ENCODE results near the gene RAPGEF1. TPM values are rescaled to one million over a fixed set of nuclear protein-coding genes. Genes with fewer than 3 reads are reported as not detected.

Gene RAPGEF1
- total RNA-seq, 1 experiment from 2014 or later, result 55.6 TPM

DNA sequence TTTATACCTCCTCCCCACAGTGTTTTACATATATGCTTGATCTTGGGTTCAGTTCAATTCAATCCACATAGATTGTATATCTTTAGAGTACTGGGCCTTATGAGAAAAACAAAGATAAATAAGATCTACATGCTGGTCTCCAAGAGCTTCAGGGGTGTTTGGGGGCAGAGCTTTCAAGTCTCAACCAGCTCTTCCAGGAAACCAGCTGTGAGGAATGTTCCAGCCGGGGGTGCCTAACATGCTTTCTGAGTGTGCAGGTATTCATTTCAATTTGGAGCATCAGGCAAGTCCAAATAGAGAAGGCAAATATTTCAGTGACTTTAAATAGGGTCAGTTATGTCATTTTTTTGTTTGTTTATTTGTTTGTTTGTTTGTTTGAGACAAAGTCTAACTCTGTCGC lies 5.7 kb upstream of the RAPGEF1 start:
- H3K9me3 ChIP-seq (ENCODE audit: control insufficient read depth, low read depth, low read length), result no peaks in the 10 kb centered on the region
- H3K4ac ChIP-seq (ENCODE audit: low read depth, low read length), result no peak overlapping the region
- H2BK20ac ChIP-seq (ENCODE audit: low read depth, low read length, poor library complexity, severe bottlenecking), result no peak overlapping the region
- H3K27ac ChIP-seq (ENCODE audit: insufficient read length, low read depth, low read length), result no peak overlapping the region
- H3K9ac ChIP-seq (ENCODE audit: extremely low read depth, insufficient read length, low read length), result no peak overlapping the region
- H3T11ph ChIP-seq (ENCODE audit: low read length), result no peak overlapping the region
- H2AK5ac ChIP-seq (ENCODE audit: insufficient read length, low read length), result no peak overlapping the region
- H3K4me2 ChIP-seq (ENCODE audit: insufficient read depth, insufficient read length, low read length), result no peak overlapping the region
- H4K8ac ChIP-seq (replicated peaks; ENCODE audit: insufficient read length, low read depth, low read length), result no peak overlapping the region
- H2BK15ac ChIP-seq (ENCODE audit: low read depth, low read length), result no peak overlapping the region
- no peaks in the 10 kb centered on the region for H3K27me3 ChIP-seq (ENCODE audit: insufficient read depth, low read length)
- no peak overlapping the region for H2AFZ ChIP-seq (ENCODE audit: low read length)
- H3K4me3 Mint-ChIP-seq, result no peak overlapping the region
- H3K23ac ChIP-seq (ENCODE audit: insufficient read length, low read depth, low read length), result no peak overlapping the region
- no peaks in the 10 kb centered on the region for H3K4me1 ChIP-seq (ENCODE audit: insufficient read depth, low read length)
- H3K36me3 Mint-ChIP-seq (ENCODE audit: insufficient read depth in 1 of 3, low read depth in 3 of 3), result no peaks in the 10 kb centered on the region; a peak in 1 of 7 replicates
- H2BK12ac ChIP-seq (ENCODE audit: insufficient read length, low read depth, low read length), result no peak overlapping the region
- no CpG with 5 or more reads among the region's 2 CpGs for WGBS (ENCODE audit: extremely low coverage, insufficient read length, low lambda C conversion rate)
- H4K20me1 ChIP-seq (ENCODE audit: control insufficient read depth, insufficient read depth, insufficient read length), result no peaks in the 10 kb centered on the region
- H3K4me1 Mint-ChIP-seq, result no peaks in the 10 kb centered on the region
- no peak overlapping the region for H2BK5ac ChIP-seq (ENCODE audit: insufficient read length, low read length)
- no peak overlapping the region for H3K56ac ChIP-seq (ENCODE audit: insufficient read length, low read depth, low read length)
- H3K14ac ChIP-seq (ENCODE audit: insufficient read depth, low read length), result no peak overlapping the region
- no peak for DNase-seq
- no peak overlapping the region for H3K18ac ChIP-seq (ENCODE audit: insufficient read length, low read depth, low read length)
- no peaks in the 10 kb centered on the region for H3K79me2 ChIP-seq (ENCODE audit: insufficient read depth, low read length)
- H3K27me3 Mint-ChIP-seq (ENCODE audit: low read depth), result no peaks in the 10 kb centered on the region; the same call in 1 of the 2 replicates
- H3K27ac Mint-ChIP-seq, result peak overlapping the region in 1 of 3 experiments; percentile 13; a peak in 1 of 7 replicates
- H3K79me1 ChIP-seq (ENCODE audit: insufficient read depth, low read depth, low read length, poor library complexity, severe bottlenecking), result no peaks in the 10 kb centered on the region
- H2BK120ac ChIP-seq (ENCODE audit: low read depth, low read length, poor library complexity, severe bottlenecking), result no peak overlapping the region
- H4K5ac ChIP-seq (ENCODE audit: insufficient read length, low read depth, low read length), result no peak overlapping the region
- TF ChIP-seq, protein P1, sequence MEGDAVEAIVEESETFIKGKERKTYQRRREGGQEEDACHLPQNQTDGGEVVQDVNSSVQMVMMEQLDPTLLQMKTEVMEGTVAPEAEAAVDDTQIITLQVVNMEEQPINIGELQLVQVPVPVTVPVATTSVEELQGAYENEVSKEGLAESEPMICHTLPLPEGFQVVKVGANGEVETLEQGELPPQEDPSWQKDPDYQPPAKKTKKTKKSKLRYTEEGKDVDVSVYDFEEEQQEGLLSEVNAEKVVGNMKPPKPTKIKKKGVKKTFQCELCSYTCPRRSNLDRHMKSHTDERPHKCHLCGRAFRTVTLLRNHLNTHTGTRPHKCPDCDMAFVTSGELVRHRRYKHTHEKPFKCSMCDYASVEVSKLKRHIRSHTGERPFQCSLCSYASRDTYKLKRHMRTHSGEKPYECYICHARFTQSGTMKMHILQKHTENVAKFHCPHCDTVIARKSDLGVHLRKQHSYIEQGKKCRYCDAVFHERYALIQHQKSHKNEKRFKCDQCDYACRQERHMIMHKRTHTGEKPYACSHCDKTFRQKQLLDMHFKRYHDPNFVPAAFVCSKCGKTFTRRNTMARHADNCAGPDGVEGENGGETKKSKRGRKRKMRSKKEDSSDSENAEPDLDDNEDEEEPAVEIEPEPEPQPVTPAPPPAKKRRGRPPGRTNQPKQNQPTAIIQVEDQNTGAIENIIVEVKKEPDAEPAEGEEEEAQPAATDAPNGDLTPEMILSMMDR (conservative IDR thresholded peaks at IDR 0.05), result no peak
- H4K91ac ChIP-seq (ENCODE audit: insufficient read length, low read depth, low read length), result no peak overlapping the region
- H3K23me2 ChIP-seq (ENCODE audit: insufficient read length, low read depth, low read length, poor library complexity, severe bottlenecking), result no peaks in the 10 kb centered on the region
- peaks cover 1 to 5% of the 10 kb centered on the region in 2 experiments; a peak in 4 of 5 replicates for H3K9me3 Mint-ChIP-seq

Measured in H9 (cell line).